G401.6 (cell line): ENCODE data around the gene DNAJC5G.
"Not testable (repeated sequence)": the region's sequence is repeated elsewhere in the genome, so short reads cannot be mapped to it uniquely, and the experiment has no call there.

ENCODE experiments used
- FAIRE-seq: peaks from 2 replicates; lab custom pipeline; 2012; peaks lifted over from hg19 to GRCh38; lab: Jason Lieb, UNC

DNAJC5G gene

DNA sequence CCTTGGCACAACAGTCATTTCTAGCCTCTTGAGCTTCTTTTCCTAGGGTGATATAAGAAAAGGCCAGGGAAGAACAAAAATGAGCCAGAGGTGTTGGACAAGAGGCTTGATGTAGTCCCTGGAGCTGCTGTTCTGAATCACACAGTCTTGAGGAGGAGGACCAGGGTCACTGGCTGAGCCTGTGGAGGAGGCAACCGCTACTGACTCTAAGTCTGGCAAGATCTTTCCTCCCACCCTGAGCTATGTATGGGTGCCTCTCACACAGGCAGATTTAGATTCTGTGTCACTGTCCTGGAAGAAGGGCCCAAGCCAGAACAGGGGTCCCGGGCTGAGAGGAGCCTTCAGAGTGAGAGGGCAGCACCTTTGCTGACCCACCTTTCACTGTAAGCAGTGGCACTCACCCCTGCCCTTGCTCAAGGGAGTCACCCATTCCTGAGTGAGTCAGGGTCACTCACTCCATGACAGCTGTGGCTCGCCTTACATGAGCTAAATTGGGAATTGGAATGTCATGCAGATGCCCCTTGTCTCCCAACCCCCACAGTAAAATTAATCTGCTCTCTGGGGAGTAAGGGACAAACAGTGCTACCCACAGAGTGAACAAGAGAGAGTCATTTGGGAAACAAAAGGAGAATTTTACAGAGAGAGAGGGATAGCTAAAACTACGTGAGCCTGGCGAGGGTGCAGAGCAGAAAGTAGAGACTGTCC lies 6.8 kb downstream of the DNAJC5G start, which contains the start of gene TRIM54:
TRIM54 (plus strand) TSS at position 575 of the 705 bp plus-strand sequence. CDS start 303 bp downstream, outside the sequence.
- FAIRE-seq, result no peak

DNA sequence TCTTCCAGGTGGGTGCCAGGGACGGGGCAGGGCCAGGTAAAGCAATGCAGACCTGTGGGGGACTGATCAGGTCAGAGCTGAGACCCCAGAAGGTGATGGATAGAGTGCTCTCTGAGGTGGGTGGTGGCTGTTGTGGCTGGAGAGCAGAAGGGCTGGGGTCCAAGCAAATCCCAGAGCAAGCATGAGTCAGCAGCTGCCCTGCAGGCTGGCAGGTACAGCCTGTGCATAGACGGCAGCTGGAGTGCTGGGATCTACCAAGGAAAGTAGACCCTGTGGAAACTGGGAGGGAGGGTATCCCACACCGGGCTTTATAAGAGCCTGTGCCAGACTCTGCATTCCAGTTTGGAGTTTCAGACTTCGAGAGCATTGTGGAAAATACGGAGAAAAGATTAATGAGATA lies 7.7 kb downstream of the DNAJC5G start:
- FAIRE-seq, result no peak

- FAIRE-seq, result no peak
Measured at GRCh38 chr2:27284996-27285395, 9.8 kb downstream of the DNAJC5G start.

DNA sequence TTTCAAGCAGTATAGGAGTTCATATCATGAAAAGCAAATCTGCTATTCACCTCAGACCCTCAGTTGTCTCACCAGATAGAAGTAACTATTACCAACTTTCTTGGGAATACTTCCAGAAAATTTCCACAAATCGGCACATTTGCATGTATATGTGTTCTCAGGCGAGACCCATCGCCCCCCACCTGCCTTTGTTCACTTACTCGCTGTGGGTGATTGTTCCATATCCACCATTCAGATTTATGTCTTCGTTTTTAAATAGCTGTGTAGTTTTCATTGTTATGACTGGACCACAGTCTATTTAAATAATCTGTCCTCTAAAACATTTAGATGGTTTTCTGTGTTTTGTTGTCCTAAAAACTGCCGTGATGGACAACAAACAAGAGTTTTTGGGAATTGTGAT lies 10.2 kb downstream of the DNAJC5G start:
- no peak for FAIRE-seq

GRCh38 chr2:27288610-27289009 lies 13.4 kb downstream of the DNAJC5G start:
- FAIRE-seq, result no peak

- no peak for FAIRE-seq
Measured at GRCh38 chr2:27290549-27290948, 15.3 kb downstream of the DNAJC5G start.

- no peak for FAIRE-seq
Measured at GRCh38 chr2:27291865-27292264, 16.6 kb downstream of the DNAJC5G start.

DNA sequence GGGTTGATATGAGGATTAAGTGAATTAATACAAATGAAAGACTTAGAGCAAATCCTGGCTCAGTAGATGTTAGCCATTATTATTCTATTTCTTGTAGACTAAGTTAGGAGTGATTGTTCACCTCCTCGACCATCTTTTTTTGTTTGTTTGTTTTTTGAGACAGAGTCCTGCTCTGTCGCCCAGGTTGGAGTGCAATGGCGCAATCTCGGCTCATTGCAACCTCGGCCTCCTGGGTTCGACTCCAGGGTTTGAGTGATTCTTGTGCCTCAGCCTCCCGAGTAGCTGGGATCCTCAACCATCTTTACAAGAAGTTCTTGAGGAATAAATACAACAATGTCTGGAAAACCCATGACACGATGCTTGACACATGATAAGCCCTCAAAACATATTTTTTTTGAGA lies 19.7 kb downstream of the DNAJC5G start:
- FAIRE-seq, result no peak

- FAIRE-seq, result no peak
Measured at GRCh38 chr2:27296481-27296880, 21.2 kb downstream of the DNAJC5G start.

- FAIRE-seq, result no peak
Measured at GRCh38 chr2:27297195-27297594, 22.0 kb downstream of the DNAJC5G start.

GRCh38 chr2:27298391-27299080 lies 23.3 kb downstream of the DNAJC5G start:
- no peak for FAIRE-seq

DNA sequence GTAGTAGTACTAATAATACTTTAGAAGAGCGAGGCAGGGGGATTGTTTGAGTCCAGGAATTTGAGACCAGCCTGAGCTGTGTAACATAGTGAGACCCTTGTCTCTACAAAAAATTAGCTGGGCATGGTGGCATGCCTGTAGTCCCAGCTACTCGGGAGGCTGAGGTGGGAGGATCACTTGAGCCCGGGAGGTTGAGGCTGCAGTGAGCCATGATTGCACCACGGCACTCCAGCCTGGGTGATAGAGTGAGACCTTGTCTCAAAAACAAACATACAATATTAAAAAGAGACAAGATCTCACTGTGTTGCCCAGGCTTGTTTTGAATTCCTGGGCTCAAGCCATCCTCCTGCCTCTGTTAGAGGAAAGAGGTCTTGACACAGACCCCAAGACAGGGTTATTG lies 25.4 kb downstream of the DNAJC5G start:
- not testable (repeated sequence) for FAIRE-seq

DNA sequence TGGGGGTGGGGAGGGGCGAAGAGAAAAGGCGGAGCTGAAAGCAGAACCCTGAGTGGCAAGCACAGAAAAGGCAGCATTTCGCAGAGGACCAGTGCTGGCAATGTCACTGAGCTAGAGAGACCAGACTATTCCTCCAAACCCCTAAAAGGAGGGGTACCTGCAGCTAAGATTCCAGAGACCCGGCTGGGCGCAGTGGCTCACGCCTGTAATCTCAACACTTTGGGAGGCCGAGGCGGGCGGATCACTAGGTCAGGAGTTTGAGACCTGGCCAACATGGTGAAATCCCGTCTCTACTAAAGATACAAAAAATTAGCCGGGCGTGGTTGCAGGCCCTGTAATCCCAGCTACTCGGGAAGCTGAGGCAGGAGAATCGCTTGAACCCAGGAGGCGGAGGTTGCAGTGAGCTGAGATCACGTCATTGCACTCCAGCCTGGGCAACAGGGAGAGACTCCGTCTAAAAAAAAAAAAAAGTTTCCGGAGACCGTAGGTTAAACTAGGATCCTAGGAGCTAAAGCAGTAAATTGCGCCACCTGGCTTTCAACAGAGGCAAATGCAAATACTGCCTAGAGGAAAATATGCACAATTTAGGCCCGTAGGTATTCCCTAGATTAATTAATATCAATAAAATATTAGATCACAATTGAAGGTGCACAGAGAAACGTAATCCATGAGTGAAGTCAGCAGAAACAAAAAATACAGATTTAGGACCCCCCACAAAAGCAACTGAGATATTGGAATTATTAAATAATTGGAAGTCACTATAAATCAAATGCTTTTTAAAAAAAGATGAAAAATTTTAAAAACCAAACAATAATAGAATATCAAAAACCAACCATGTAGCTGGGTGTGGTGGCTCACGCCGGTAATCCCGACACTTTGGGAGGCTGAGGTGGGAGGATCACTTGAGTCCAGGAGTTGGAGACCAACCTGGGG lies 28.1 kb downstream of the DNAJC5G start:
- peak; percentile 91 for FAIRE-seq

DNA sequence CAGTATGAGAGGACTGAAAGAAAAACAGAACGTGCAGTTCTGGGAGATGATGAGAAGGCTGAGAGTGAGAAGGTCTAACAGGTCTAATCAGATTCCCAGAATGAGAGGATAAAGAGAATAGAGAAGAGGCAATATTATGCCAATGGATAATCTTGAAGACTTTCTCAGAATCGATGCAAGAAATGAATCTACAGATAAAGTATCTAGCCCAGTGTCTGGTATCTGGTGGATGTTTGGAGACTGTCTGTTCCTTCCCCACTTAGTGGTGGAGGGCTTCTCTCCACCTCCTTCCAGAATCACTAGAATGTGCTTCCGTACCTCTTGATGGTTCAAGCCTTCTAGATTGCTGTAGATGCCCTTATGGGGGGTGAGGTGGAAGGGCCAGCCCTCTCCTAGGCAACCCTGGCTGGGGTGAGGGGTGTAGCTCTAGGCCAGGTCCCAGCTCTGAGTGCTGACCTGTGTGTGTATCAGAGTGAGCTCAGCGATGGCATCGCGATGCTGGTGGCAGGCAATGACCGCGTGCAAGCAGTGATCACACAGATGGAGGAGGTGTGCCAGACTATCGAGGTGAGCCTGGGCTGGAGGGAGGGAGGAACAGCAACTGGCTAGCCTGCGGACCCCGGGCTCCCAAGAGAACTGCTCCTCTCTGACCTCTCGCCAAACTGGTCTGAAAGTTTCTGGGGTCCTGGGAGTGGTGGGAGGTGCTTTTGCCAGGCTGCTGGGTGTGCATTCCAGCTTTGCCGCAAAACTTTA lies 29.4 kb downstream of the DNAJC5G start:
- FAIRE-seq, result no peak

DNA sequence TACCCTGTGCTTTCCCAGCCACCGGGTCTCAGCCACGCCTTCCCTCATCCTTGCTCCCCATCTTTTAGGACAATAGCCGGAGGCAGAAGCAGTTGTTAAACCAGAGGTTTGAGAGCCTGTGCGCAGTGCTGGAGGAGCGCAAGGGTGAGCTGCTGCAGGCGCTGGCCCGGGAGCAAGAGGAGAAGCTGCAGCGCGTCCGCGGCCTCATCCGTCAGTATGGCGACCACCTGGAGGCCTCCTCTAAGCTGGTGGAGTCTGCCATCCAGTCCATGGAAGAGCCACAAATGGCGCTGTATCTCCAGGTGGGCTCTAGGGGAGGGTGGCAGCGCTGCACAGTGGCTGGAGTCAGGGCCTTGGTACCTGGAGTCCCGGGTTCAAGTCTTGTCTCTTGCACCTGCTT lies 30.3 kb downstream of the DNAJC5G start:
- FAIRE-seq, result no peak

DNA sequence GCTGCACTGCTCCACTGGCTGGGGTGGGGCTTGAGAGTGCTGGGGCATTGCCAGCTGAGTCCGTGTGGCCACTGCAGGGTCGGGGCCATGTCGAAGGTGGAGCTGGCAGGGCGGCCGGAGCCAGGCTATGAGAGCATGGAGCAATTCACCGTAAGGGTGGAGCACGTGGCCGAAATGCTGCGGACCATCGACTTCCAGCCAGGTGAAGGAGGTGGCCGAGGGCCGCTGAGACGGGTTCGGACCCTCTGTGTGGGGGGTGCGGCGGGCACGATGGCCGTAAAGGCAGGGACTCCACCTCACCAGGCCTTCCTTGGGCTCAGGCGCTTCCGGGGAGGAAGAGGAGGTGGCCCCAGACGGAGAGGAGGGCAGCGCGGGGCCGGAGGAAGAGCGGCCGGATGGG lies 30.9 kb downstream of the DNAJC5G start:
- FAIRE-seq, result no peak

GRCh38 chr2:27306573-27307286 lies 31.5 kb downstream of the DNAJC5G start:
- FAIRE-seq, result no peak

GRCh38 chr2:27307287-27307544 lies 32.0 kb downstream of the DNAJC5G start:
- no peak for FAIRE-seq

DNA sequence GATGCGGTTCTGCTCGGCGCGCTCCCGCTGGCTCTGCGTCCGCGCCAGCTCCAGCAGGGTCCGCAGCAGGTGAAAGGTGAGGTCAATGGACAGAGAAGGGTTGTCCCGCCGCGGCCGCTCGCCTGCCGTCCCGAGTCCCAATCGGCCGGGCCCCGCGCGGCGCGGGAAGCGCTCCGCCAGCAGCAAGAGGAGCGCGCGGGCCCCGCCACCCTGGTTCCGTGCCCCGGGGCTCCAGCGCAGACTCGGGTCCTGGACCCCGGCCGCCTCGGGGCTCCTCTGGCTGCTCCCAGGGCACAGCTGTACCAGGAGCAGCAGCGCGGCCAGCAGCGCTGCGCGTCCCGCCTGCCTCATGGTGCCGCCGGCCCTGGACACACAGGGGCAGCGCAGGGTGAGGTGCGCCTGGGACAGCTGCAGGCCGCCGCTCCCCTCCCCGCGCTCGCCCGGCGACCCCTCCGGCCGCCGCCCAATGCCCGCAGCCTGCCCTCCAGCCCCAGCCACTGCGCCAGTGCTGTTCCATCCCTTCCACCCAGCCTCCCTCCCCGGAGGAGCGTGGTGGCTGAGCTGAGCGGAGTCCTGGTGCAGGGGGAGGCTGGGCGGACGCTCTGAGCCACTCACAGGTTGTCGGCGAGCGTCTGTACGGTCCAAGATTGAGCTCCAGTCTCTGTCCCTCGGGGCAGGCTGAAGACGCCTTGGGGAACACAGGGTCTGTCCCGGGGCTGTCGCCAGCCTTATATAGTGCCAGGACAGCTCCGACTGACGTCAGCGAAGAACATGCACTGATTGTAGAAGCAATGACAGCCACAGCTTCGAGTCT lies 32.5 kb downstream of the DNAJC5G start:
- FAIRE-seq, result no peak

- FAIRE-seq, result no peak
Measured at GRCh38 chr2:27308359-27308881, 33.2 kb downstream of the DNAJC5G start, which contains the start of gene UCN. Gene UCN, minus strand, starts transcription at chr2:27308445. Its CDS starts 550 bp downstream, at chr2:27307895.
